Coronary artery (tissue), 2 donors: ENCODE results near the gene DNAJC16.
A peak's percentile ranks its signal among the peaks of the same experiment; 100 is the strongest.

Source experiments
- DNase-seq: peaks from one replicate; pipeline ENCODE4 v3.0.0-alpha.2; 2017; ENCODE audit warnings: low spot score
- H3K27ac ChIP-seq, 2 donors: fragments of 200-600 bp; sonication (generic); one replicate each; pipeline ENCODE4 v1.5.1; 2016 to 2019
- H3K4me3 ChIP-seq: fragments of 200-600 bp; sonication (generic); 2 replicates; pipeline ENCODE4 v1.5.1; 2016; ENCODE audit warnings: mild to moderate bottlenecking, moderate library complexity
- CTCF ChIP-seq: fragments of 200-600 bp; sonication (generic); IDR thresholded peaks from one replicate; pipeline ENCODE4 v1.5.1; 2019; ENCODE audit warnings: antibody characterized with exemption

Gene DNAJC16

GRCh38 chr1:15620155-15620545 is 93.5 kb downstream of the DNAJC16 start:
- Histone ChIP-seq H3K27ac (peak overlapping the region in 1 of 2 donors; percentile 29), H3K4me3 (no peak overlapping the region)
- TF ChIP-seq CTCF: no peak
- DNase-seq: no peak

GRCh38 chr1:15620902-15621682 is 94.4 kb downstream of the DNAJC16 start:
- DNase-seq: no peak
- Histone ChIP-seq H3K27ac (no peak overlapping the region), H3K4me3 (no peak overlapping the region)
- no peak for TF ChIP-seq CTCF

GRCh38 chr1:15621975-15622374 is 95.3 kb downstream of the DNAJC16 start:
- DNase-seq: no peak
- Histone ChIP-seq H3K27ac (no peak overlapping the region), H3K4me3 (no peak overlapping the region)
- no peak for TF ChIP-seq CTCF

- TF ChIP-seq CTCF: no peak
- no peak for DNase-seq
- no peak overlapping the region for H3K4me3 ChIP-seq
- H3K27ac ChIP-seq: no peak overlapping the region
Observed at GRCh38 chr1:15622712-15623373, 96.2 kb downstream of the DNAJC16 start.

GRCh38 chr1:15623435-15623834 is 96.8 kb downstream of the DNAJC16 start:
- Histone ChIP-seq H3K27ac (no peak overlapping the region), H3K4me3 (no peak overlapping the region)
- DNase-seq: no peak
- TF ChIP-seq CTCF: no peak

GRCh38 chr1:15624133-15624714 is 97.6 kb downstream of the DNAJC16 start:
- no peak overlapping the region for H3K4me3 ChIP-seq
- no peak for DNase-seq
- no peak overlapping the region for H3K27ac ChIP-seq
- no peak for TF ChIP-seq CTCF
